Measurements from ENCODE around the gene MEGF11.

DNA sequence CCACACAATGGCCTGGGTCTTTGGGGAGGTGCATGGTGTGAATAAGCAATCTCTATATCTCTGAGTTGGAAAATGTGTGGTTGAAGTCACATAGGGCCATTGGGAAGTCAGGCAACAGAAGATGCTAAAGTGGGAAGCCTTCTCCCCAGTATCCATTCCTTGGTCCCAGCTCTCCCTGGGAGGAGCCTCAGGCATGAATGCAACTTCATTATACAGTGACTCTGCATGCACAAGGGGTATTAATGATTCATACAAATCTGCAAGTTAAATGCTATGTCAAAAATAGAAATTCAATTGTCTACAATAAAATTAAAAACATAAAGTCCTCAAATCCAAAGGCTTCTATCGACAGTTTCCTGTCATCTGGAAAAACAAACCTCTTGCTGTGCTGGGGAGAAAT is 275.4 kb downstream of the MEGF11 start:
- TF ChIP-seq, protein P1, sequence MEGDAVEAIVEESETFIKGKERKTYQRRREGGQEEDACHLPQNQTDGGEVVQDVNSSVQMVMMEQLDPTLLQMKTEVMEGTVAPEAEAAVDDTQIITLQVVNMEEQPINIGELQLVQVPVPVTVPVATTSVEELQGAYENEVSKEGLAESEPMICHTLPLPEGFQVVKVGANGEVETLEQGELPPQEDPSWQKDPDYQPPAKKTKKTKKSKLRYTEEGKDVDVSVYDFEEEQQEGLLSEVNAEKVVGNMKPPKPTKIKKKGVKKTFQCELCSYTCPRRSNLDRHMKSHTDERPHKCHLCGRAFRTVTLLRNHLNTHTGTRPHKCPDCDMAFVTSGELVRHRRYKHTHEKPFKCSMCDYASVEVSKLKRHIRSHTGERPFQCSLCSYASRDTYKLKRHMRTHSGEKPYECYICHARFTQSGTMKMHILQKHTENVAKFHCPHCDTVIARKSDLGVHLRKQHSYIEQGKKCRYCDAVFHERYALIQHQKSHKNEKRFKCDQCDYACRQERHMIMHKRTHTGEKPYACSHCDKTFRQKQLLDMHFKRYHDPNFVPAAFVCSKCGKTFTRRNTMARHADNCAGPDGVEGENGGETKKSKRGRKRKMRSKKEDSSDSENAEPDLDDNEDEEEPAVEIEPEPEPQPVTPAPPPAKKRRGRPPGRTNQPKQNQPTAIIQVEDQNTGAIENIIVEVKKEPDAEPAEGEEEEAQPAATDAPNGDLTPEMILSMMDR (IDR thresholded peaks at IDR 0.05; ENCODE audit: low read depth, low read length) = no peak
- no peak for TF ChIP-seq EZH2phosphoT487 (IDR thresholded peaks at IDR 0.05; ENCODE audit: low read depth)

Data from OCI-LY3 (cell line).